ENCODE measurements around the gene ZBTB47.

The ZBTB47 gene

DNA sequence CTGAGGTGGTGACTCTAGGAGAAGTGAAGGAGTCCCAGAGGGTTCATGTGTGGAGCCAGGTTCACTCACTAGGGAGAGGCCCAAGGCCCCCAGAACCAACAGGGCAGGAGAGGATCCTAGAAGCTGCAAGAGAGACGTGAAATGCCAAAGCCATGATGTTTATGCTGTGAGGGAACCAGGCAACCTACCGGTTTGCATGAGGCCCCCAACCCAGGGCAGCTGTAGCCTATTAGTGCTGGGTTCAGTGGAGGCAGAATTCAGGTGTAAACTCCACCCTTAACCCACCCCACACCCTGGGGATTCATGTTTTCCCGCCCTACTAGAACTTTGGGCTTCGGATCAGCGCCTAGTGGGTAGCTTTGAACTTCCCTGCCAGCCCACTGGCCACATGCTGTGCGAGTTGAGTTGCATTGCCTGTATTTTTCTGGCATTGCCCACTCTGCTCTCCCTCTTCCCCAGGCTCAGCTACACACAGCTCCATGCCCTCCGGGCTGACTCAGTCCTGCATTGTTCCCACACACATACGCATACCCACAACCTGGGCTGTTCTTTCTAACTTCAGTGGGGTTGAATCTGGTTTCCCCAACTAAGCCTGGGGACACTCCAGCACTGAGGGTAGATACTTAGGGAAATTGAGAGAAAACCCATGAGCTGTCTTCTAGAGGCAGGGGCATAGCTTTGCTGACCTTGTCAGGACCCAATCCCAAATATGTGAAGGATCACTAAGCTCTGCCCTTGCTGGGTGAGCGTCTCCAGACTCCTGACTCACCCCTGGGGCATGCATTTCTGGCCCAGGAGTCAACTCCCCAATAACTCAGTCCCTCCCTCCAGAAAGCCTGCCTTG lies 2.0 kb upstream of the ZBTB47 start:
- DNase-seq (ENCODE audit: low read depth), result no peak
- TF ChIP-seq CTCF (conservative IDR thresholded peaks at IDR 0.05; ENCODE audit: low read depth, low read length), result no peak
- peak overlapping the region; percentile 3 for H3K4me3 ChIP-seq (ENCODE audit: low read depth, low read length)

DNA sequence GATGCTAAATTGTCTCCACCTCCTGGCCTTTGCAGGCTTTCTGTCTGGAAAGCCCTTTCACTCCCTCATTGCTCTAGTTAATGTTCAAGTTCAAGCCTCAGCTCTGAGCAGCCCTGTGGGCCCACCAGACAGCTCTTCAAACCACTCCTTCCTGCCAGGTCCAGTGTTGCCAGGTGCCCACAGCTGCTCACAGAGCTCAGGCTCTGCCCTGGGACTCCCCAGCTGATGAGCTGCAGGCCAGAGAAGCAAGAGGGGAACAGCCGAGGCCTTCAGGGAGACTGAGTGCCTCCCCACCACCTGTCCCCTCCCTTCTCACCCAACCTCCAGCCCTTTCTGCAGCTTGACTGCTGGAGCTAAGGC lies 1.3 kb upstream of the ZBTB47 start:
- H3K4me3 ChIP-seq (ENCODE audit: low read depth, low read length), result peak overlapping the region; percentile 83
- DNase-seq (ENCODE audit: low read depth), result no peak
- no peak for TF ChIP-seq CTCF (conservative IDR thresholded peaks at IDR 0.05; ENCODE audit: low read depth, low read length)

DNA sequence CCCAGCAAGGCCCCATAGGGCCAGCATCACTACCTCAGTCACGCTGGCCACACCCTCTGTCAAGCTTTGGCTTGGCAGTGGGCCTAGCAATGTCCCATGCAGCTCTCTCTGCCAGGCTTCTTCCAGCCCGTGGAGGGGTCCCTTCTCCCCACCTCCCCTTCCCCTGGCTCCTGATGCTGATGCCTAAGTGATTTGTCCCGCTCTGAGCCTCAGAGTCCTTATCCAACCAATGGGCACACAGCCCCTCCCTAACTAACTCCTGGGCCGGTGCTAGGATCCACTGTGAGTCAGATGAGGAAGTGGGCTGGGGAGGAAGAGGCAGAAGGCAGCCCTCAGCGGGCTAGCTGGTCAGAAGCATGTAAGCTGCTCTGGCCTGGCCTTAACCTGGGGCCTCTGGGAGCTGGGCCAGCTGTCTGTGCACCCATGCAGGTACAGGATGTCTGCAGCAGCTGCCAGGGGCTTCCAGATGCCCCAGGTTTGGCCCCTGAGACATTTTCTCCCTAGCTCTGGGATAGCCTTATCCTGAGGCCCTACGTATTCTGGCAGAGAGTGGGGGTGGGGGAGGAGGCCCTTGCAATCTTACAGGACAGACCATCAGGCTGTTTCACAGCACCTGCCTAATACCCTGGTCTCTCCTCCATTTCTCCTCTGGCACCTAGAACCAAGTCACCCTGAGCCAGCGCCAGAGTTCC lies 740 bp upstream of the ZBTB47 start:
- peak overlapping the region; percentile 83 for H3K4me3 ChIP-seq (ENCODE audit: low read depth, low read length)
- DNase-seq (ENCODE audit: low read depth), result peak; percentile 83
- TF ChIP-seq CTCF (conservative IDR thresholded peaks at IDR 0.05; ENCODE audit: low read depth, low read length), result no peak

DNA sequence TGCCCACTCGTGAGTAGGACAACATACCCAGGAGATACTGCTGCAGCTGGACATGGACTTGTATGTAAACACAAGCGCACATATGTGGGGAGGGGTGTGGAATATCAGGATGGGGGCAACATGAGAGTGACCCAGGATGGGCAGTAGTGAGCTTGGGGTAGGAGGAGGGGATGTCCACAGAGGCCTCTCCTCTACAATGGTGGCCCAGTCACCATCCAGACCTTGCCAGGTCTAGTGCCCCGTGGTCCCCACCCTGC lies 266 bp upstream of the ZBTB47 start:
- H3K4me3 ChIP-seq (ENCODE audit: low read depth, low read length), result peak overlapping the region; percentile 83
- no peak for DNase-seq (ENCODE audit: low read depth)
- no peak for TF ChIP-seq CTCF (conservative IDR thresholded peaks at IDR 0.05; ENCODE audit: low read depth, low read length)

- peak; percentile 6 for TF ChIP-seq CTCF (conservative IDR thresholded peaks at IDR 0.05; ENCODE audit: low read depth, low read length)
- DNase-seq (ENCODE audit: low read depth), result peak; percentile 55
- H3K4me3 ChIP-seq (ENCODE audit: low read depth, low read length), result peak overlapping the region; percentile 83
Observed at GRCh38 chr3:42654331-42655201, 1.1 kb downstream of the ZBTB47 start.

DNA sequence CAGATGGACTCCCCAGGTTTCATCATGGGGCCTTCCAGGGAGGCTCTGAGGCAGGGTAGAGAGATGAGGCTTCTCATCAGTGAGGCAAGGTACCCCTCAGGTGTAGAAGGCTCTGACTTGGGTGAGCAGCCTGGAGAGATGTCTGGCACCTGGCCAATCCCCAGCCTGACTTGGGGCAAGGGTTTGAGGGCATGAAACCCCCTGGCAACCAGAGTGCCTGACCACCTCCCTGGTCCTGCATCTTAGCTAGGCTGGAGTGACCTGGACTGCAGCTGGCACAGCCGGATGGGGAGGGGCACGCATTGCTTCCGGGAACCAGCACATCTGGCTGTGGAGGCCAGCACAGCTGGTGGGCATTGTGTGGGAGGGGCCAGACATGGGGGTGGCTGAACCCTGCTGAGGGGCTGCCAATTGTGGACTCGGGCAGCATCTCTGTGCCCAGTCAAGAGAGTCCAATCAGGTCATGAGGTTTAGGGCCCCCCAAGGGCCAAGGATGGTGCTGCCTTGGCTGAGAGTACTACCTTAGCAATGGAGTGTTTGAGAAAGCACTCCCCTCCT lies 1.9 kb downstream of the ZBTB47 start:
- no peak for TF ChIP-seq CTCF (conservative IDR thresholded peaks at IDR 0.05; ENCODE audit: low read depth, low read length)
- peak overlapping the region; percentile 83 for H3K4me3 ChIP-seq (ENCODE audit: low read depth, low read length)
- no peak for DNase-seq (ENCODE audit: low read depth)

Measured in choroid plexus epithelial cell (primary cell).